ENCODE data around the gene RALGPS2. TPM values are rescaled to one million over a fixed set of nuclear protein-coding genes. Genes with fewer than 3 reads are reported as not detected.
"Not testable (repeated sequence)": the region's sequence is repeated elsewhere in the genome, so short reads cannot be mapped to it uniquely, and the experiment has no call there.

The RALGPS2 gene
- total RNA-seq, 1 experiment from 2014 or later, result 38.0 TPM

GRCh38 chr1:178752891-178753290, 27.8 kb downstream of the RALGPS2 start (continued):
- TF ChIP-seq STAT6 (CRISPR knock-in tag; conservative IDR thresholded peaks at IDR 0.05; ENCODE audit: low read depth) (no peak), ZNF671 (CRISPR knock-in tag; IDR thresholded peaks at IDR 0.05) (no peak), RORB (CRISPR knock-in tag; IDR thresholded peaks at IDR 0.05) (no peak)

GRCh38 chr1:178754655-178755256, 29.7 kb downstream of the RALGPS2 start:
- CTCF ChIA-PET, result interaction anchor here (0.8 to 5.1 kb wide), 3 partner anchors 13 to 248 kb away, joined by 3 to 32 read pairs (median 3); no protein-coding TSS in a partner anchor
- not testable (repeated sequence) for ATAC-seq

GRCh38 chr1:178768423-178768822, 43.4 kb downstream of the RALGPS2 start:
- Mint-ChIP-seq H3K36me3 (peaks cover 57% of the 10 kb centered on the region), H3K27me3 (ENCODE audit: low read depth) (no peaks in the 10 kb centered on the region; the same call in 1 of the 2 replicates), H3K4me1 (peaks cover 13% of the 10 kb centered on the region), H3K9me3 (peaks cover 44% of the 10 kb centered on the region), H3K27ac (no peak overlapping the region; the same call in 1 of the 2 replicates), H3K4me3 (no peak overlapping the region)
- ChIA-PET POLR2A (no interaction called here), CTCF (interaction anchor here (0.6 to 1.7 kb wide), 14 partner anchors 13 to 289 kb away, joined by 3 to 20 read pairs (median 4); partner anchors contain the start of gene RALGPS2)
- DNase-seq (ENCODE audit: low spot score), result no peak
- TF ChIP-seq MYBL2 (CRISPR knock-in tag; IDR thresholded peaks at IDR 0.05) (no peak), MLX (CRISPR knock-in tag; IDR thresholded peaks at IDR 0.05) (no peak), CTCF (IDR thresholded peaks at IDR 0.05) (peak; percentile 93), TCF7 (CRISPR knock-in tag; IDR thresholded peaks at IDR 0.05; ENCODE audit: low read depth) (no peak), ZBTB21 (CRISPR knock-in tag; IDR thresholded peaks at IDR 0.05; ENCODE audit: borderline replicate concordance) (no peak)
- peak; percentile 83 for ATAC-seq

More at GRCh38 chr1:178754655-178755256, 29.7 kb downstream of the RALGPS2 start:
- DNase-seq (ENCODE audit: low spot score); H3K27me3 Mint-ChIP-seq (ENCODE audit: low read depth); H3K4me3 Mint-ChIP-seq; H3K4me1 Mint-ChIP-seq; H3K27ac Mint-ChIP-seq; POLR2A ChIA-PET; H3K36me3 Mint-ChIP-seq: not testable (repeated sequence)
- H3K9me3 Mint-ChIP-seq, result peaks cover 17% of the 10 kb centered on the region

- TF ChIP-seq TP53 (CRISPR knock-in tag; IDR thresholded peaks at IDR 0.05) (no peak), TCF7 (CRISPR knock-in tag; IDR thresholded peaks at IDR 0.05; ENCODE audit: low read depth) (no peak), SP1 (CRISPR knock-in tag; conservative IDR thresholded peaks at IDR 0.05) (no peak)
- CTCF ChIA-PET, result interaction anchor here (0.9 kb wide), 1 partner anchor 20 kb away, joined by 3 read pairs; no protein-coding TSS in a partner anchor
- ATAC-seq (no peak), DNase-seq (ENCODE audit: low spot score) (no peak)
- POLR2A ChIA-PET, result interaction anchor here (0.6 kb wide), 2 partner anchors 265 to 465 kb away, joined by 4 to 5 read pairs; no protein-coding TSS in a partner anchor
- Mint-ChIP-seq H3K27ac (no peak overlapping the region), H3K27me3 (ENCODE audit: low read depth) (no peaks in the 10 kb centered on the region), H3K36me3 (peaks cover 27% of the 10 kb centered on the region), H3K4me1 (peaks cover 3% of the 10 kb centered on the region), H3K4me3 (no peak overlapping the region), H3K9me3 (peaks cover 11% of the 10 kb centered on the region)
These were observed 47.9 kb downstream of the RALGPS2 start for GRCh38 chr1:178772952-178773351.

- H3K4me3 Mint-ChIP-seq, result no peak overlapping the region
- no peak for DNase-seq (ENCODE audit: low spot score)
- POLR2A ChIA-PET, result no interaction called here
- peaks cover 19% of the 10 kb centered on the region for H3K36me3 Mint-ChIP-seq
- no peak for ATAC-seq
- no peaks in the 10 kb centered on the region for H3K4me1 Mint-ChIP-seq
- no peaks in the 10 kb centered on the region for H3K27me3 Mint-ChIP-seq (ENCODE audit: low read depth)
- CTCF ChIA-PET, result interaction anchor here (1.0 kb wide), 1 partner anchor 228 kb away, joined by 6 read pairs; no protein-coding TSS in a partner anchor
- 0 out of 2 replicates have a peak, but pooled peaks cover 3% of the 10 kb centered on the region for H3K9me3 Mint-ChIP-seq
- H3K27ac Mint-ChIP-seq, result no peak overlapping the region
- TF ChIP-seq EMX1 (CRISPR knock-in tag; IDR thresholded peaks at IDR 0.05) (no peak), KAT7 (CRISPR knock-in tag; IDR thresholded peaks at IDR 0.05; ENCODE audit: borderline replicate concordance) (no peak), ATF2 (CRISPR knock-in tag; IDR thresholded peaks at IDR 0.05; ENCODE audit: borderline replicate concordance, low read depth) (no peak), CREB1 (CRISPR knock-in tag; IDR thresholded peaks at IDR 0.05) (no peak), ZNF512 (CRISPR knock-in tag; IDR thresholded peaks at IDR 0.05; ENCODE audit: borderline replicate concordance) (no peak), JUN (CRISPR knock-in tag; IDR thresholded peaks at IDR 0.05) (no peak), IRF2 (CRISPR knock-in tag; IDR thresholded peaks at IDR 0.05; ENCODE audit: borderline replicate concordance, low read depth) (no peak), ZNF263 (CRISPR knock-in tag; IDR thresholded peaks at IDR 0.05; ENCODE audit: low read depth) (no peak), SMAD4 (CRISPR knock-in tag; IDR thresholded peaks at IDR 0.05) (no peak)
These were observed 49.2 kb downstream of the RALGPS2 start for GRCh38 chr1:178774263-178774662.

Data from WTC11 (cell line).